H9 (cell line): Measurements from ENCODE around the gene HYAL3. TPM values are rescaled to one million over a fixed set of nuclear protein-coding genes. Genes with fewer than 3 reads are reported as not detected.

Experiments
- DNase-seq: peaks from one replicate; pipeline ENCODE4 v3.0.0-alpha.2; 2017
- H2AFZ ChIP-seq: one replicate; pipeline ENCODE4 v1.6.1; 2013; ENCODE audit warnings: mild to moderate bottlenecking, low read length, control low read depth, moderate library complexity
- H2AK5ac ChIP-seq: 2 replicates; pipeline ENCODE4 v1.6.1; 2013; ENCODE audit warnings: low read length, control low read depth, mixed read lengths; ENCODE audit not compliant: insufficient read length
- H2BK120ac ChIP-seq: one replicate; pipeline ENCODE4 v1.6.1; 2013; ENCODE audit warnings: low read depth, mild to moderate bottlenecking, low read length, control low read depth, inconsistent platforms; ENCODE audit not compliant: poor library complexity, severe bottlenecking
- H2BK12ac ChIP-seq: 2 replicates; pipeline ENCODE4 v1.6.1; 2013; ENCODE audit warnings: low read length, control low read depth, mixed read lengths, low read depth; ENCODE audit not compliant: insufficient read length
- H2BK15ac ChIP-seq: 2 replicates; pipeline ENCODE4 v1.6.1; 2013; ENCODE audit warnings: low read depth, low read length, control low read depth
- H2BK20ac ChIP-seq: one replicate; pipeline ENCODE4 v1.6.1; 2013; ENCODE audit warnings: low read depth, mild to moderate bottlenecking, low read length, control low read depth, inconsistent platforms; ENCODE audit not compliant: poor library complexity, severe bottlenecking
- H2BK5ac ChIP-seq: 2 replicates; pipeline ENCODE4 v1.6.1; 2013; ENCODE audit warnings: low read length, control low read depth, mixed read lengths; ENCODE audit not compliant: insufficient read length
- H3K14ac ChIP-seq: 2 replicates; pipeline ENCODE4 v1.6.1; 2013; ENCODE audit warnings: low read length, control low read depth; ENCODE audit not compliant: insufficient read depth
- H3K18ac ChIP-seq: 2 replicates; pipeline ENCODE4 v1.6.1; 2013; ENCODE audit warnings: low read depth, mild to moderate bottlenecking, mixed read lengths, low read length, control low read depth; ENCODE audit not compliant: insufficient read length
- H3K23ac ChIP-seq: 2 replicates; pipeline ENCODE4 v1.6.1; 2013; ENCODE audit warnings: low read length, control low read depth, mixed read lengths, low read depth; ENCODE audit not compliant: insufficient read length
- H3K23me2 ChIP-seq: 2 replicates; pipeline ENCODE4 v1.6.1; 2013; ENCODE audit warnings: low read depth, mild to moderate bottlenecking, mixed read lengths, low read length, control low read depth; ENCODE audit not compliant: insufficient read length, poor library complexity, severe bottlenecking
- H3K27ac ChIP-seq: 2 replicates; pipeline ENCODE4 v1.5.1; 2013; ENCODE audit warnings: low read length, control low read depth, mixed read lengths, low read depth; ENCODE audit not compliant: insufficient read length
- H3K27me3 ChIP-seq: 2 replicates; pipeline ENCODE4 v1.6.1; 2013; ENCODE audit warnings: low read length, control low read depth, inconsistent platforms; ENCODE audit not compliant: insufficient read depth
- H3K4ac ChIP-seq: 2 replicates; pipeline ENCODE4 v1.6.1; 2013; ENCODE audit warnings: low read depth, mild to moderate bottlenecking, control low read depth, inconsistent platforms, low read length, moderate library complexity
- H3K4me1 ChIP-seq: 2 replicates; pipeline ENCODE4 v1.6.1; 2013; ENCODE audit warnings: low read length, control low read depth, inconsistent platforms; ENCODE audit not compliant: insufficient read depth
- H3K4me2 ChIP-seq: 2 replicates; pipeline ENCODE4 v1.6.1; 2013; ENCODE audit warnings: low read length, control low read depth, mixed read lengths; ENCODE audit not compliant: insufficient read length, insufficient read depth
- H3K56ac ChIP-seq: 2 replicates; pipeline ENCODE4 v1.6.1; 2013; ENCODE audit warnings: low read depth, mild to moderate bottlenecking, mixed read lengths, low read length, control low read depth; ENCODE audit not compliant: insufficient read length
- H3K79me1 ChIP-seq: 2 replicates; pipeline ENCODE4 v1.6.1; 2013; ENCODE audit warnings: low read depth, mild to moderate bottlenecking, moderate library complexity, low read length, control low read depth, inconsistent platforms; ENCODE audit not compliant: insufficient read depth, poor library complexity, severe bottlenecking
- H3K79me2 ChIP-seq: 2 replicates; pipeline ENCODE4 v1.6.1; 2013; ENCODE audit warnings: low read length, control low read depth, inconsistent platforms; ENCODE audit not compliant: insufficient read depth
- H3K9ac ChIP-seq: 2 replicates; pipeline ENCODE4 v1.6.1; 2013; ENCODE audit warnings: low read length, control low read depth, mixed read lengths; ENCODE audit not compliant: insufficient read length; ENCODE audit errors: extremely low read depth
- H3K9me3 ChIP-seq: one replicate; pipeline ENCODE4 v1.6.1; 2013; ENCODE audit warnings: low read depth, low read length, inconsistent platforms; ENCODE audit not compliant: control insufficient read depth
- H3T11ph ChIP-seq: one replicate; pipeline ENCODE4 v1.6.1; 2013; ENCODE audit warnings: mild to moderate bottlenecking, low read length, control low read depth, inconsistent platforms
- H4K20me1 ChIP-seq: one replicate; pipeline ENCODE4 v1.6.1; 2013; ENCODE audit not compliant: control insufficient read depth, insufficient read length, insufficient read depth
- H4K5ac ChIP-seq: 2 replicates; pipeline ENCODE4 v1.6.1; 2013; ENCODE audit warnings: low read depth, mild to moderate bottlenecking, mixed read lengths, low read length, control low read depth; ENCODE audit not compliant: insufficient read length
- H4K8ac ChIP-seq: replicated peaks from 2 replicates; pipeline ENCODE4 v1.6.1; 2013; ENCODE audit warnings: low read length, control low read depth, mixed read lengths, low read depth; ENCODE audit not compliant: insufficient read length
- H4K91ac ChIP-seq: 2 replicates; pipeline ENCODE4 v1.6.1; 2013; ENCODE audit warnings: low read depth, mild to moderate bottlenecking, moderate library complexity, mixed read lengths, low read length, control low read depth; ENCODE audit not compliant: insufficient read length
- H3K27ac Mint-ChIP-seq, 3 experiments: 2 replicates in 2 of 3; 3 replicates in 1 of 3; pipeline ENCODE4 v1.8.0; 2020 to 2021; ENCODE audit warnings: mixed read lengths in 3 of 3, mild to moderate bottlenecking in 1 of 3, moderate library complexity in 1 of 3
- H3K27me3 Mint-ChIP-seq: 2 replicates; pipeline ENCODE4 v1.8.0; 2021; ENCODE audit warnings: low read depth, mild to moderate bottlenecking, moderate library complexity, mixed read lengths
- H3K36me3 Mint-ChIP-seq, 3 experiments: 2 replicates in 2 of 3; 3 replicates in 1 of 3; pipeline ENCODE4 v1.8.0; 2020 to 2021; ENCODE audit warnings: low read depth in 3 of 3, mixed read lengths in 3 of 3; ENCODE audit not compliant: insufficient read depth in 1 of 3
- H3K4me1 Mint-ChIP-seq, 2 experiments: 2 replicates each; pipeline ENCODE4 v1.8.0; 2020; ENCODE audit warnings: mixed read lengths in 2 of 2
- H3K4me3 Mint-ChIP-seq, 2 experiments: 2 replicates in 1 of 2; 3 replicates in 1 of 2; pipeline ENCODE4 v1.8.0; 2020 to 2021; ENCODE audit warnings: mild to moderate bottlenecking in 2 of 2, mixed read lengths in 2 of 2, moderate library complexity in 1 of 2
- H3K9me3 Mint-ChIP-seq, 2 experiments: 2 replicates in 1 of 2; 3 replicates in 1 of 2; pipeline ENCODE4 v1.8.0; 2020; ENCODE audit warnings: mild to moderate bottlenecking in 2 of 2, mixed read lengths in 2 of 2, moderate library complexity in 1 of 2
- CTCF ChIP-seq: fragments of 200-600 bp; sonication (generic); conservative IDR thresholded peaks from 3 replicates; pipeline ENCODE4 v1.8.0; 2021; ENCODE audit warnings: antibody characterized with exemption, mild to moderate bottlenecking
- WGBS: extraction: QIAGEN DNeasy Blood & Tissue Kit; methylation state at CpG from one replicate; pipeline ENCODE4 v1.1.7; 2013; ENCODE audit warnings: missing lambda C conversion rate, low lambda C conversion rate, mixed read lengths; ENCODE audit not compliant: insufficient read length; ENCODE audit errors: extremely low coverage; 5-methylcytosine and 5-hydroxymethylcytosine counted together
- total RNA-seq: library from RNA; stranded (reverse); gene quantifications from 2 replicates; pipeline ENCODE4 v1.2.1, GENCODE V29; 2021

The HYAL3 gene
- total RNA-seq, 1 experiment from 2014 or later = 3.1 TPM

- H4K5ac ChIP-seq = no peak overlapping the region
- H4K8ac ChIP-seq = no peak overlapping the region
- H3K9ac ChIP-seq = no peak overlapping the region
- no peak overlapping the region for H2BK20ac ChIP-seq
- no peak overlapping the region for H3K56ac ChIP-seq
- no peak overlapping the region for H3K14ac ChIP-seq
- peaks cover 10% of the 10 kb centered on the region; the same call in 1 of the 2 replicates for H3K79me2 ChIP-seq
- H2AK5ac ChIP-seq = no peak overlapping the region
- no peak overlapping the region for H3K4ac ChIP-seq
- H3K27me3 ChIP-seq = no peaks in the 10 kb centered on the region
- no CpG with 5 or more reads among the region's 4 CpGs for WGBS
- no peak overlapping the region for H4K91ac ChIP-seq
- H3K9me3 ChIP-seq = no peaks in the 10 kb centered on the region
- H3K23ac ChIP-seq = no peak overlapping the region
- Mint-ChIP-seq H3K4me1 (peaks cover 23 to 41% of the 10 kb centered on the region in 2 experiments), H3K4me3 (peak overlapping the region; percentile 30 to 54; a peak in 4 of 5 replicates), H3K9me3 (no peaks in the 10 kb centered on the region), H3K36me3 (peaks cover 18 to 34% (median 19%) of the 10 kb centered on the region in 3 experiments), H3K27me3 (no peaks in the 10 kb centered on the region; the same call in 1 of the 2 replicates), H3K27ac (0 out of 7 replicates have a peak overlapping the region, but pooled peaks of 1 of the 3 experiments have one; percentile 28)
- H3K4me2 ChIP-seq = no peak overlapping the region
- peaks cover 6% of the 10 kb centered on the region for H3K79me1 ChIP-seq
- H3T11ph ChIP-seq = no peak overlapping the region
- no peak overlapping the region for H2BK120ac ChIP-seq
- no peak overlapping the region for H2BK5ac ChIP-seq
- no peaks in the 10 kb centered on the region for H4K20me1 ChIP-seq
- peaks cover 24% of the 10 kb centered on the region for H3K23me2 ChIP-seq
- DNase-seq = peak; percentile 90
- TF ChIP-seq CTCF = peak; percentile 89
- no peak overlapping the region for H3K27ac ChIP-seq
- H3K4me1 ChIP-seq = peaks cover 6% of the 10 kb centered on the region; the same call in 1 of the 2 replicates
- no peak overlapping the region for H2AFZ ChIP-seq
- H2BK15ac ChIP-seq = no peak overlapping the region
- H2BK12ac ChIP-seq = no peak overlapping the region
- no peak overlapping the region for H3K18ac ChIP-seq
These were observed 25.3 kb upstream of the HYAL3 start for GRCh38 chr3:50324351-50325112.
